HG03442 (cell line): ENCODE results near the gene PSPC1.
"Not testable (repeated sequence)": the region's sequence is repeated elsewhere in the genome, so short reads cannot be mapped to it uniquely, and the experiment has no call there.

ENCODE experiments used
- ATAC-seq: cut with Tn5 transposase; IDR thresholded peaks from one replicate; pipeline ENCODE4 v1.9.1; 2021; ENCODE audit warnings: mild to moderate bottlenecking, moderate library complexity; ENCODE audit not compliant: unreplicated experiment

Gene PSPC1

GRCh38 chr13:19782727-19783682 is at the start of gene PSPC1:
TSS of gene PSPC1 (minus strand) at chr13:19782945. CDS start at chr13:19782757, 188 bp downstream.
- peak; percentile 85 for ATAC-seq

- no peak for ATAC-seq
Measured at GRCh38 chr13:19822673-19823072, 39.9 kb upstream of the PSPC1 start.

GRCh38 chr13:19818223-19818842 is 35.6 kb upstream of the PSPC1 start:
- no peak for ATAC-seq

GRCh38 chr13:19817510-19818158 is 34.9 kb upstream of the PSPC1 start:
- ATAC-seq: no peak

- ATAC-seq: no peak
Measured at GRCh38 chr13:19817106-19817505, 34.4 kb upstream of the PSPC1 start.

- ATAC-seq: not testable (repeated sequence)
Measured at GRCh38 chr13:19815842-19816241, 33.1 kb upstream of the PSPC1 start.

GRCh38 chr13:19810996-19811881 is 28.5 kb upstream of the PSPC1 start:
- ATAC-seq: no peak

GRCh38 chr13:19810151-19810550 is 27.4 kb upstream of the PSPC1 start:
- ATAC-seq: no peak

GRCh38 chr13:19805765-19806164 is 23.0 kb upstream of the PSPC1 start:
- ATAC-seq: no peak

- ATAC-seq: no peak
Measured at GRCh38 chr13:19795956-19796355, 13.2 kb upstream of the PSPC1 start.

GRCh38 chr13:19794631-19795030 is 11.9 kb upstream of the PSPC1 start:
- ATAC-seq: no peak

GRCh38 chr13:19791953-19792537 is 9.3 kb upstream of the PSPC1 start:
- no peak for ATAC-seq

GRCh38 chr13:19782049-19782726 is 557 bp downstream of the PSPC1 start:
- ATAC-seq: peak; percentile 33

GRCh38 chr13:19781526-19781925 is 1.2 kb downstream of the PSPC1 start:
- no peak for ATAC-seq

- not testable (repeated sequence) for ATAC-seq
Measured at GRCh38 chr13:19780753-19781418, 1.9 kb downstream of the PSPC1 start.

- no peak for ATAC-seq
Measured at GRCh38 chr13:19772306-19772705, 10.4 kb downstream of the PSPC1 start.

- no peak for ATAC-seq
Measured at GRCh38 chr13:19769854-19770253, 12.9 kb downstream of the PSPC1 start.

GRCh38 chr13:19767966-19768365 is 14.8 kb downstream of the PSPC1 start:
- no peak for ATAC-seq

GRCh38 chr13:19766591-19766990 is 16.2 kb downstream of the PSPC1 start:
- no peak for ATAC-seq
